ENCODE results near the gene CERS6.
A peak's percentile ranks its signal among the peaks of the same experiment; 100 is the strongest.

Gene CERS6

GRCh38 chr2:168574856-168575630 lies 119.0 kb downstream of the CERS6 start:
- no peak for DNase-seq

GRCh38 chr2:168577885-168578284 lies 121.8 kb downstream of the CERS6 start:
- DNase-seq = no peak

- no peak for DNase-seq
These were observed 127.1 kb downstream of the CERS6 start for GRCh38 chr2:168583064-168583709.

- DNase-seq = no peak
These were observed 127.8 kb downstream of the CERS6 start for GRCh38 chr2:168583710-168584521.

- DNase-seq = no peak
These were observed 128.8 kb downstream of the CERS6 start for GRCh38 chr2:168584911-168585310.

GRCh38 chr2:168585700-168586099 lies 129.6 kb downstream of the CERS6 start:
- DNase-seq = no peak

GRCh38 chr2:168587307-168587706 lies 131.2 kb downstream of the CERS6 start:
- no peak for DNase-seq

GRCh38 chr2:168589236-168590211 lies 133.5 kb downstream of the CERS6 start:
- no peak for DNase-seq

- DNase-seq = no peak
These were observed 136.2 kb downstream of the CERS6 start for GRCh38 chr2:168592181-168592831.

GRCh38 chr2:168593713-168594112 lies 137.6 kb downstream of the CERS6 start:
- no peak for DNase-seq

GRCh38 chr2:168594778-168595177 lies 138.7 kb downstream of the CERS6 start:
- no peak for DNase-seq

- DNase-seq = no peak
These were observed 141.0 kb downstream of the CERS6 start for GRCh38 chr2:168596881-168597655.

GRCh38 chr2:168599738-168600137 lies 143.7 kb downstream of the CERS6 start:
- no peak for DNase-seq

- DNase-seq = no peak
These were observed 144.9 kb downstream of the CERS6 start for GRCh38 chr2:168600949-168601348.

GRCh38 chr2:168601741-168602140 lies 145.7 kb downstream of the CERS6 start:
- DNase-seq = peak; percentile 25

GRCh38 chr2:168602379-168602778 lies 146.3 kb downstream of the CERS6 start:
- no peak for DNase-seq

- DNase-seq = no peak
These were observed 146.9 kb downstream of the CERS6 start for GRCh38 chr2:168602846-168603401.

- DNase-seq = no peak
These were observed 147.4 kb downstream of the CERS6 start for GRCh38 chr2:168603439-168603961.

- DNase-seq = no peak
These were observed 148.2 kb downstream of the CERS6 start for GRCh38 chr2:168604252-168604651.

GRCh38 chr2:168607992-168608391 lies 151.9 kb downstream of the CERS6 start:
- no peak for DNase-seq
